GM20000 (cell line): ENCODE results near the gene DUOX2.
"Not testable (repeated sequence)": the region's sequence is repeated elsewhere in the genome, so short reads cannot be mapped to it uniquely, and the experiment has no call there.

Source experiments
- DNase-seq: peaks from one replicate; pipeline ENCODE4 v3.0.0; 2012; ENCODE audit warnings: low spot score
- CTCF ChIP-seq: IDR thresholded peaks from 2 replicates; pipeline ENCODE4 v1.5.1; 2012; ENCODE audit warnings: mild to moderate bottlenecking, control low read depth; ENCODE audit errors: extremely low read depth, missing control alignments

Gene DUOX2

GRCh38 chr15:45112143-45112590, 1.8 kb downstream of the DUOX2 start:
- DNase-seq = no peak
- no peak for TF ChIP-seq CTCF

DNA sequence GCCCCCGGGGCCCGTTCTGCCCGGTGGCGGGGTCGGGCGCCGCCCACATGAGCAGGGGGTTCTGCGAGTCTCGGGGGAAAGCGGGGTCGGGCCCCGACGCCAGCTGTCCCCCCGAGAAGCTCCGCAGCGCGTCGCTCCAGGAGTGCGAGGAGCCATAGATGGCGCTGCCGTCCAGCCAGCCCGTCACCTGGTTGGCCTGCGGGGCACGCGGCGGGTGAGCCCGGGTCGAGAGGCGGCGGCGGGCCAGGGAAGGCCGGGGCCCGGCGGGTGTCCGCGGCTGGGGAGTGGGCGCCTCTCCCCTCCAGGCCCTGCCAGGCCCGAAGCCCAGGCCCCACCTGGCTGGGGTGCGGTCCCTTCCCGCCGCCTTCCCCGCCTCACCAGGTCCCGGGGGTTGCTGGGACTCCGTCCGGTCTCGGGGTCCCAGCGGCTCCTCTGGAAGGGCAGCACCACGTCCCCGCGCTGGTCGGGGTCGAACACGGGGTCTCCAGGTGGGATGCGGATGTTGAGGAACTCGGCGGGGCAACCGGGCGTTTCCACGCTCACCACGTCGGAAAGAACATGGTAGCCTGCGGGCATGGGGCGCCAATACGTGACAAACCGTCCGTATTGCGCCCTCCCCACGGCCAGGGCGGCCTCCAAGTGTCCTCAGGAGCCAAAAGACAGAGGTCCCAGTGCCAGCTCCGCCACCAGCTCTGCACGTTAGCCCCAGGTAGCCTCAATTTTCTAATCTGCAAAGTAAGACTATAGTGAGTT, 2.4 kb downstream of the DUOX2 start:
- no peak for TF ChIP-seq CTCF
- no peak for DNase-seq

DNA sequence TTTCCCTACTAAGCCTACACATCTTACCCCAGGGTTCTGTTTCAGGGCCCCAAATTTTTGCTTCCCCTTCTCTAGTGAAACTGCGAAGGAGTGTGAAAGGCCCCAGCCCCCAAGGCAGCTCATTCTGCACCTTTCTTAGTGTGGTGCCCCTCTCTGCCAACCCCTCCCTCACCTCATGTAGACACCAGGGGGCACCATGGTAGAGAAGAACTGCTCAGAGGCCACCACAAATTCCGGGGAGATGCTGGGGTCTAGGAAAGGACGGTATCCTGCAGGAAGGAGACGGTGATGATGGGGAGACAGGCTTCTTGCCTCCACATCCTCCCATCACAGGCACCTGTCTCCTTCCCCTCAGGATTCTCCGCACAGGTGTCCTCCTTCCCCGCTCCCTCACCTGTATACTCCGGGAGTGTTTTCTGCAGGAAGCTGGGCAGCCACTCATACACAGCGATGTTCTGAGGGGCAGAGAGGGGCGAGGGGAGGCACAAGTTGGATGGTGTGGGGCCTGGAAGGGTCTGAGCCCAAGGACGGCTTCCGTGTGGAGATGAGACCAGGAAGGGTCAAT, 3.6 kb downstream of the DUOX2 start:
- no peak for DNase-seq
- no peak for TF ChIP-seq CTCF

DNA sequence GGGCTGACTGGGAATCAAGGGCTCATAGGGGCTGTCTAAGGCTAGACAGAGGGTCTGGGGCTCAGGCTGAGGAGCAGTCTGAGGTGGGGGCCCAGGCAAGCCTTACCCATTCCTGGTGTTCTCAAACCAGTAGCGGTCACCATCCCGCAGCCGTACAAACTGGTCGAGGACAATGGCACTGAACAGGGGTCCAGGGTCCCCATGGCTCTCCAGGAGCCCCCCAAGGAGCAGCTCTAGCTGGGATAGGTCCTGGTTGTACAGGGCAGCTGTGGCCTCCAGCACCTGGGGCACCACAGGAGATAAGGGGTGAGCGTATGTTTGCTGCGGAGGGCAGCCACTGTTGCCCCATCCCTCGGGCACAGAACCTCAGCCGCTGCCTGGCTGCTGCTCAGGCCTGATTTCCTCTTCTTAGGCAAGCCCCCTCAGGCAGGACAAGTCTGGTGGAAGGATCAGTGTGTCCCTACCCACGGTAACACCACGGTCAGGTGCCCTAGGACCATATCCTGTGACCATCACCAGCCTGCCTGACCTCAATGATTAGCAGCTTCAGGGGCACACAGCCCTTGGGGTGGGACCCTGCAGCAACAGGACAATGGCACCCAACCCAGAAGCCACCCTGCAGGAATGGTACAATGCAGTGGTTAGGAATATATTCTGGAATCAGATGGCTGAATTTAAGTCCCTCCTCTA, 5.9 kb downstream of the DUOX2 start:
- no peak for DNase-seq
- TF ChIP-seq CTCF = no peak

DNA sequence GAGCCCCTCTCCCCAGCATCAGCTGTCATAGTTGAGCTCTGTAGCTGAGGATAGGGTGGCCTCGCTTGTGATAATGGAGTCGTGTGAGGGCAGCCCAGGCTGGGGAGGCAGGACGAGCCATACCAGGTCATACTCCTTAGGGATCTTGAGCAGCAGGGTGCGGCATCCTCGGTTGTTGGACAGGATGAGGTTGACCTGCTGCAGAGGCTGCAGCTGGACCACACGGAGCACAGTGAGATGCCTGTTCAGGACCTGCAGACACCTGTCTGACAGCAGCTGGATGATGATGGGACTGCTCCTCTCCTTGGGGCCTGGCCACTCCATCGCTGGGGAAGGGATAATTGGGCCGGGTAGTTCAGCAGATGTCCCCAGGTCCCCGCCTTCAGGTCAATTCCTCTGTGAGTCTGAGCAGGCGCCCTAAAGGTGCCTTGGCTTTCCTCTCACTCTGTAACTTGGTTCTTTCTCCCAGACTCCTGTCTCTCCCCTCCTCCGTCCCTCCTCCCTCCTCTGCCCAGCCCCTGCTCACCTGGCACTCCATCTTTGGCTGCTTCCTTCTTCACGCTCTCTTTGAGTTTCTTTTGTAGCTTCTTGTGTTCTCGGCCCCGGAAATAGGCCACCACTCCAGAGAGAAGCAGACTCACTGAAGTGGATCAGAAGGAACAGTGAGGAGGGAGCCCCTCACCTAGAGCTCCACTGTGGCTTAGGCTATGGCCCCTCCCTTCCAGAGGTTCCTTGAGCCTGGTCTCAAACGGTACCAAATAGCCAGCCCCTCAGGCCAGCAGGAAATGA, 7.8 kb downstream of the DUOX2 start:
- DNase-seq = no peak
- no peak for TF ChIP-seq CTCF

GRCh38 chr15:45105586-45105985, 8.4 kb downstream of the DUOX2 start:
- no peak for DNase-seq
- TF ChIP-seq CTCF = no peak

- DNase-seq = not testable (repeated sequence)
Observed at GRCh38 chr15:45104170-45104569, 9.8 kb downstream of the DUOX2 start.
